ENCODE results near the gene PTPN4. TPM values are rescaled to one million over a fixed set of nuclear protein-coding genes. Genes with fewer than 3 reads are reported as not detected.

PTPN4 gene
- polyA plus RNA-seq, 3 donors, result 5.5 to 6.7 (median 5.7) TPM

DNA sequence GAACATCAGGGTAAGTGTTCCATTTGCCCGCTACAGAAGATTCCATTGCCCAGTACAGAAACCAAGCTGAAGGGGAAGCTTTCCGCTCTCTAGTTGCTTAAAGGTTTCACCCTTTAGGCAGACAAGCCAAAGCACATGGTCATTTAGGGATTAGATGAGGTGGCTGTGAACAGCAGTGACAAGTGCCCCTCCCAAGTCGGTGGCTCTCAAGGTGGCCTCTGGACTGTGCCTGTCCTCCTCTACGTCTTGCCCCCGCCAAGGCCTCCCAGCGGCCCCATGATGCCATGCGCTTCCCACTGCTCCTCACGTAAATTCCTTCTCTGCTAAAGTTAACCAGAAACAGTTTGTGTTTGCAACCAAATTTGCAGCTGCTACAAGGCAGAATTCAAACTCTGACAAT lies 24.2 kb upstream of the PTPN4 start:
- no peak for DNase-seq

DNA sequence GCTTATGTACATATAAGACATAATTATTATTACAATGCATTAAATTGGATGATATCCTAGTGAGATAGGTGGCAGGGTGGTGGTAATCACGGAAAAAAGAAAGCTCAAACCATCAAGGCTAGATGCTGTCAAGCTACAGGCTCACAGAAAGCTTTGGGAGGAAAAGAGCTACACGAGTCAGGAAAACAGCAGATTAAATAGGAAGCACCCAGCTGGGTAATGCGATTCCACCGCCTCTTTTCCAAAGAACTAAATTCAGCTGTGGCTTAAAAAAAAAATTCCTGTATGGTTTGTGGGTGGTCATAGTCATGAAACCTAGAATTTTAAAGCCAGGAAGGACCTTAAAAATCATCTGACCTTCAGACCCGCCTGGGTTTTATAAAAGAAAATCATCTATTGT lies 23.7 kb upstream of the PTPN4 start:
- intact Hi-C loops (cut with micrococcal nuclease), result no loop called here
- H3K27ac Mint-ChIP-seq, result no peak overlapping the region

More for the DNA sequence above, 24.2 kb upstream of the PTPN4 start:
- Histone ChIP-seq H3K4me2 (replicated peaks; ENCODE audit: extremely low read depth, low read length, poor library complexity, severe bottlenecking) (no peak overlapping the region), H3K27ac (ENCODE audit: low read depth in 1 of 2, low read length in 2 of 2) (no peak overlapping the region), H3K27me3 (ENCODE audit: control insufficient read depth in 2 of 2, insufficient read depth in 2 of 2, low read length in 2 of 2) (no peaks in the 10 kb centered on the region), H4K20me1 (ENCODE audit: insufficient read depth, low read length) (no peaks in the 10 kb centered on the region), H3K79me2 (ENCODE audit: insufficient read depth, low read length) (no peaks in the 10 kb centered on the region), H3K36me3 (replicated peaks in 1 of 2; ENCODE audit: control insufficient read depth in 1 of 2, insufficient read depth in 2 of 2, low read length in 2 of 2) (no peaks in the 10 kb centered on the region), H3K9me3 (replicated peaks in 1 of 2; ENCODE audit: control insufficient read depth in 1 of 2, insufficient read depth in 1 of 2, low read length in 2 of 2) (no peaks in the 10 kb centered on the region), H3K4me1 (ENCODE audit: control insufficient read depth in 1 of 2, insufficient read depth in 2 of 2, low read length in 2 of 2) (peaks cover 0 to 5% of the 10 kb centered on the region in 2 donors), H3K4me3 (replicated peaks in 1 of 3; ENCODE audit: low read depth in 2 of 3, low read length in 3 of 3) (no peak overlapping the region), H3K9ac (ENCODE audit: insufficient read depth, low read length, poor library complexity, severe bottlenecking) (no peak overlapping the region), H2AFZ (ENCODE audit: insufficient read depth, low read depth, low read length, poor library complexity, severe bottlenecking) (no peak overlapping the region)
- Mint-ChIP-seq H3K4me1 (peaks cover 10% of the 10 kb centered on the region), H3K4me3 (no peak overlapping the region), H3K27me3 (ENCODE audit: low read depth in 3 of 3) (peaks cover 2 to 12% (median 6%) of the 10 kb centered on the region in 3 donors), H3K27ac (no peak overlapping the region), H3K9me3 (peaks cover 0 to 2% (median 0%) of the 10 kb centered on the region in 7 donors), H3K36me3 (peaks cover 0 to 2% of the 10 kb centered on the region in 2 donors)
- intact Hi-C loops (cut with micrococcal nuclease), result no loop called here
- TF ChIP-seq, protein P1, sequence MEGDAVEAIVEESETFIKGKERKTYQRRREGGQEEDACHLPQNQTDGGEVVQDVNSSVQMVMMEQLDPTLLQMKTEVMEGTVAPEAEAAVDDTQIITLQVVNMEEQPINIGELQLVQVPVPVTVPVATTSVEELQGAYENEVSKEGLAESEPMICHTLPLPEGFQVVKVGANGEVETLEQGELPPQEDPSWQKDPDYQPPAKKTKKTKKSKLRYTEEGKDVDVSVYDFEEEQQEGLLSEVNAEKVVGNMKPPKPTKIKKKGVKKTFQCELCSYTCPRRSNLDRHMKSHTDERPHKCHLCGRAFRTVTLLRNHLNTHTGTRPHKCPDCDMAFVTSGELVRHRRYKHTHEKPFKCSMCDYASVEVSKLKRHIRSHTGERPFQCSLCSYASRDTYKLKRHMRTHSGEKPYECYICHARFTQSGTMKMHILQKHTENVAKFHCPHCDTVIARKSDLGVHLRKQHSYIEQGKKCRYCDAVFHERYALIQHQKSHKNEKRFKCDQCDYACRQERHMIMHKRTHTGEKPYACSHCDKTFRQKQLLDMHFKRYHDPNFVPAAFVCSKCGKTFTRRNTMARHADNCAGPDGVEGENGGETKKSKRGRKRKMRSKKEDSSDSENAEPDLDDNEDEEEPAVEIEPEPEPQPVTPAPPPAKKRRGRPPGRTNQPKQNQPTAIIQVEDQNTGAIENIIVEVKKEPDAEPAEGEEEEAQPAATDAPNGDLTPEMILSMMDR (IDR thresholded peaks at IDR 0.05), result no peak
- WGBS (ENCODE audit: insufficient coverage), result 93% methylated on average over 7 of the region's 8 CpGs

More for the DNA sequence above, 23.7 kb upstream of the PTPN4 start:
- Histone ChIP-seq H3K36me3 (replicated peaks in 1 of 2; ENCODE audit: control insufficient read depth in 1 of 2, insufficient read depth in 2 of 2, low read length in 2 of 2) (no peaks in the 10 kb centered on the region), H3K27ac (ENCODE audit: low read depth in 1 of 2, low read length in 2 of 2) (no peak overlapping the region), H3K9me3 (replicated peaks in 1 of 2; ENCODE audit: control insufficient read depth in 1 of 2, insufficient read depth in 1 of 2, low read length in 2 of 2) (no peaks in the 10 kb centered on the region), H3K4me1 (ENCODE audit: control insufficient read depth in 1 of 2, insufficient read depth in 2 of 2, low read length in 2 of 2) (peaks cover 0 to 5% of the 10 kb centered on the region in 2 donors), H3K4me2 (replicated peaks; ENCODE audit: extremely low read depth, low read length, poor library complexity, severe bottlenecking) (no peak overlapping the region), H4K20me1 (ENCODE audit: insufficient read depth, low read length) (no peaks in the 10 kb centered on the region), H3K9ac (ENCODE audit: insufficient read depth, low read length, poor library complexity, severe bottlenecking) (no peak overlapping the region), H3K4me3 (replicated peaks in 1 of 3; ENCODE audit: low read depth in 2 of 3, low read length in 3 of 3) (no peak overlapping the region), H3K79me2 (ENCODE audit: insufficient read depth, low read length) (no peaks in the 10 kb centered on the region), H3K27me3 (ENCODE audit: control insufficient read depth in 2 of 2, insufficient read depth in 2 of 2, low read length in 2 of 2) (no peaks in the 10 kb centered on the region), H2AFZ (ENCODE audit: insufficient read depth, low read depth, low read length, poor library complexity, severe bottlenecking) (no peak overlapping the region)
- H3K9me3 Mint-ChIP-seq, result peaks cover 0 to 1% (median 0%) of the 10 kb centered on the region in 7 donors
- H3K36me3 Mint-ChIP-seq, result peaks cover 0 to 2% of the 10 kb centered on the region in 2 donors
- WGBS (ENCODE audit: insufficient coverage), result 67% methylated on average over 1 of the region's 5 CpGs
- TF ChIP-seq, protein P1 (IDR thresholded peaks at IDR 0.05), result no peak
- DNase-seq, result no peak
- peaks cover 2 to 12% (median 6%) of the 10 kb centered on the region in 3 donors for H3K27me3 Mint-ChIP-seq (ENCODE audit: low read depth in 3 of 3)
- H3K4me1 Mint-ChIP-seq, result peaks cover 10% of the 10 kb centered on the region
- H3K4me3 Mint-ChIP-seq, result no peak overlapping the region

All from CD14-positive monocyte (primary cell).